Measurements from ENCODE around the gene MTFP1.

MTFP1 gene

GRCh38 chr22:30405731-30406130 lies 19.8 kb upstream of the MTFP1 start:
- H3K27ac ChIP-seq: no peak overlapping the region
- TF ChIP-seq CTCF (conservative IDR thresholded peaks at IDR 0.05): no peak

GRCh38 chr22:30406400-30406799 lies 19.2 kb upstream of the MTFP1 start:
- no peak for TF ChIP-seq CTCF (conservative IDR thresholded peaks at IDR 0.05)
- no peak overlapping the region for H3K27ac ChIP-seq

- TF ChIP-seq CTCF (conservative IDR thresholded peaks at IDR 0.05): no peak
- H3K27ac ChIP-seq: no peak overlapping the region
Observed at GRCh38 chr22:30408388-30409102, 17.0 kb upstream of the MTFP1 start.

GRCh38 chr22:30411780-30412179 lies 13.8 kb upstream of the MTFP1 start:
- TF ChIP-seq CTCF (conservative IDR thresholded peaks at IDR 0.05): no peak
- H3K27ac ChIP-seq: no peak overlapping the region

GRCh38 chr22:30413001-30413400 lies 12.6 kb upstream of the MTFP1 start:
- no peak overlapping the region for H3K27ac ChIP-seq
- no peak for TF ChIP-seq CTCF (conservative IDR thresholded peaks at IDR 0.05)

GRCh38 chr22:30413745-30414524 lies 11.6 kb upstream of the MTFP1 start:
- no peak for TF ChIP-seq CTCF (conservative IDR thresholded peaks at IDR 0.05)
- H3K27ac ChIP-seq: no peak overlapping the region

- TF ChIP-seq CTCF (conservative IDR thresholded peaks at IDR 0.05): no peak
- H3K27ac ChIP-seq: no peak overlapping the region; the same call in 1 of the 2 replicates
Observed at GRCh38 chr22:30414525-30415047, 11.0 kb upstream of the MTFP1 start.

Measured in VCaP (cell line).